Panc1 (cell line): ENCODE data around the gene KIAA2012. TPM values are rescaled to one million over a fixed set of nuclear protein-coding genes. Genes with fewer than 3 reads are reported as not detected.

ENCODE experiments used
- ATAC-seq: fragments of 200-7000 bp; cut with Tn5 transposase; 2 replicates; pipeline ENCODE4 v1.9.1; 2020; ENCODE audit warnings: mild to moderate bottlenecking, moderate library complexity
- BruUV-seq: library from RNA; stranded (reverse); fragments of 400-500 nt; replicated peaks from 2 replicates; lab custom pipeline; 2021; lab: Mats Ljungman, UMichigan
- CTCF ChIA-PET: fragments of 300-600 bp; sonication (Branson Sonifier 250); formaldehyde crosslinking; loops from one replicate; lab custom pipeline; 2022; ENCODE audit warnings: antibody characterized with exemption; lab: Charles Lee
- POLR2A ChIA-PET: fragments of 300-600 bp; sonication (Branson Sonifier 250); formaldehyde crosslinking; loops from one replicate; lab custom pipeline; 2022; ENCODE audit warnings: antibody characterized with exemption; lab: Charles Lee
- DNase-seq: peaks from one replicate; pipeline ENCODE4 v3.0.0-alpha.2; 2010; ENCODE audit warnings: low read depth, low spot score
- H3K27ac ChIP-seq: 2 replicates; pipeline ENCODE4 v1.5.1; 2011; ENCODE audit warnings: mild to moderate bottlenecking, low read length, inconsistent platforms
- H3K27me3 ChIP-seq: fragments of 200-500 bp; sonication (Bioruptor generic); 2 replicates; pipeline ENCODE4 v1.6.0; 2014; ENCODE audit warnings: low read length, inconsistent platforms; ENCODE audit not compliant: control insufficient read depth, insufficient read depth
- H3K36me3 ChIP-seq: fragments of 200-500 bp; sonication (Bioruptor generic); 2 replicates; pipeline ENCODE4 v1.5.1; 2014; ENCODE audit warnings: inconsistent platforms, mild to moderate bottlenecking, low read length, moderate library complexity; ENCODE audit not compliant: control insufficient read depth, insufficient read depth
- H3K4me1 ChIP-seq: 2 replicates; pipeline ENCODE4 v1.5.1; 2011; ENCODE audit warnings: inconsistent platforms, mild to moderate bottlenecking, low read length, moderate library complexity; ENCODE audit not compliant: control insufficient read depth, insufficient read depth
- H3K4me3 ChIP-seq, 2 experiments: 2 replicates each; pipeline ENCODE4 v1.5.1; 2011 to 2012; ENCODE audit warnings: low read depth in 2 of 2, low read length in 2 of 2, mild to moderate bottlenecking in 2 of 2, inconsistent platforms in 1 of 2, moderate library complexity in 1 of 2
- H3K9me3 ChIP-seq: fragments of 200-500 bp; sonication (Bioruptor generic); 2 replicates; pipeline ENCODE4 v1.5.1; 2014; ENCODE audit warnings: low read depth, mild to moderate bottlenecking, inconsistent platforms, low read length, moderate library complexity; ENCODE audit not compliant: control insufficient read depth, insufficient read depth
- POLR2AphosphoS5 ChIP-seq: IDR thresholded peaks from 2 replicates; pipeline ENCODE4 v1.6.1; 2012; ENCODE audit warnings: mild to moderate bottlenecking, low read depth, low read length, moderate library complexity
- REST ChIP-seq, 2 experiments: IDR thresholded peaks; 2 replicates each; pipeline ENCODE4 v1.6.1; 2011 to 2012; ENCODE audit warnings: low read depth in 2 of 2, control low read depth in 1 of 2, low read length in 1 of 2, mild to moderate bottlenecking in 1 of 2, moderate library complexity in 1 of 2; ENCODE audit not compliant: insufficient read depth in 1 of 2
- SIN3A ChIP-seq: IDR thresholded peaks from 2 replicates; pipeline ENCODE4 v1.6.1; 2012; ENCODE audit warnings: low read depth, mild to moderate bottlenecking, low read length, moderate library complexity, borderline replicate concordance; ENCODE audit not compliant: insufficient read depth
- TCF7L2 ChIP-seq: IDR thresholded peaks from 2 replicates; pipeline ENCODE4 v1.6.1; 2011; ENCODE audit warnings: mild to moderate bottlenecking, low read depth, low read length, inconsistent platforms
- in situ Hi-C: cut with HindIII; loops from 2 replicates; pipeline ENCODE4 v1.10.0; 2016; ENCODE audit warnings: low sequenced_read_pairs, low pct_unique_long_range_greater_than_20kb
- intact Hi-C: fragments of 100-400 bp; cut with micrococcal nuclease; formaldehyde crosslinking; loops from one replicate; pipeline ENCODE4 v1.10.0; 2022; ENCODE audit not compliant: unreplicated experiment
- total RNA-seq: library from RNA; stranded (reverse); gene quantifications from one replicate; pipeline ENCODE4 v1.2.1, GENCODE V29; 2021; ENCODE audit not compliant: unreplicated experiment
- TF ChIP-seq, protein P1 (sequence below): fragments of 450-650 bp; IDR thresholded peaks from 2 replicates; pipeline ENCODE4 v1.5.1; 2017; ENCODE audit warnings: mild to moderate bottlenecking

Gene KIAA2012
- total RNA-seq, 1 experiment from 2014 or later: not detected

- H3K27me3 ChIP-seq: no peaks in the 10 kb centered on the region
- DNase-seq (peak; percentile 45), ATAC-seq (peak; percentile 89)
- in situ Hi-C loops (no loop called here), intact Hi-C loops (loop anchor here (2.0 to 10.0 kb wide), 3 partner anchors 145 to 239 kb away; no protein-coding TSS in a partner anchor)
- BruUV-seq: no TSS peak
- peak within 1 kb of the TSS; percentile 67 to 92 for H3K4me3 ChIP-seq
- TF ChIP-seq, protein P1, sequence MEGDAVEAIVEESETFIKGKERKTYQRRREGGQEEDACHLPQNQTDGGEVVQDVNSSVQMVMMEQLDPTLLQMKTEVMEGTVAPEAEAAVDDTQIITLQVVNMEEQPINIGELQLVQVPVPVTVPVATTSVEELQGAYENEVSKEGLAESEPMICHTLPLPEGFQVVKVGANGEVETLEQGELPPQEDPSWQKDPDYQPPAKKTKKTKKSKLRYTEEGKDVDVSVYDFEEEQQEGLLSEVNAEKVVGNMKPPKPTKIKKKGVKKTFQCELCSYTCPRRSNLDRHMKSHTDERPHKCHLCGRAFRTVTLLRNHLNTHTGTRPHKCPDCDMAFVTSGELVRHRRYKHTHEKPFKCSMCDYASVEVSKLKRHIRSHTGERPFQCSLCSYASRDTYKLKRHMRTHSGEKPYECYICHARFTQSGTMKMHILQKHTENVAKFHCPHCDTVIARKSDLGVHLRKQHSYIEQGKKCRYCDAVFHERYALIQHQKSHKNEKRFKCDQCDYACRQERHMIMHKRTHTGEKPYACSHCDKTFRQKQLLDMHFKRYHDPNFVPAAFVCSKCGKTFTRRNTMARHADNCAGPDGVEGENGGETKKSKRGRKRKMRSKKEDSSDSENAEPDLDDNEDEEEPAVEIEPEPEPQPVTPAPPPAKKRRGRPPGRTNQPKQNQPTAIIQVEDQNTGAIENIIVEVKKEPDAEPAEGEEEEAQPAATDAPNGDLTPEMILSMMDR: peak; percentile 37
- TF ChIP-seq SIN3A (peak; percentile 63; the same call in 1 of the 2 replicates), REST (IDR thresholded peaks at IDR 0.05; ENCODE audit: insufficient read depth in 1 of 2, low read depth in 2 of 2, low read length in 1 of 2) (no peak; a peak in 1 of 4 replicates), TCF7L2 (no peak), POLR2AphosphoS5 (0 out of 2 replicates have a peak, but pooled peaks have one; percentile 24)
- H3K27ac ChIP-seq: peak within 1 kb of the TSS; percentile 87
- ChIA-PET CTCF (no interaction called here), POLR2A (no interaction called here)
- H3K9me3 ChIP-seq: no peaks in the 10 kb centered on the region
- no peaks in the 10 kb centered on the region; the same call in 1 of the 2 replicates for H3K36me3 ChIP-seq
- H3K4me1 ChIP-seq: peaks cover 19% of the 10 kb centered on the region
Observed at GRCh38 chr2:202033317-202034248, 39.5 kb upstream of the KIAA2012 start, which contains the start of gene FZD7. FZD7 (plus strand) TSS chr2:202033855; CDS start chr2:202034648, 793 bp downstream.

DNA sequence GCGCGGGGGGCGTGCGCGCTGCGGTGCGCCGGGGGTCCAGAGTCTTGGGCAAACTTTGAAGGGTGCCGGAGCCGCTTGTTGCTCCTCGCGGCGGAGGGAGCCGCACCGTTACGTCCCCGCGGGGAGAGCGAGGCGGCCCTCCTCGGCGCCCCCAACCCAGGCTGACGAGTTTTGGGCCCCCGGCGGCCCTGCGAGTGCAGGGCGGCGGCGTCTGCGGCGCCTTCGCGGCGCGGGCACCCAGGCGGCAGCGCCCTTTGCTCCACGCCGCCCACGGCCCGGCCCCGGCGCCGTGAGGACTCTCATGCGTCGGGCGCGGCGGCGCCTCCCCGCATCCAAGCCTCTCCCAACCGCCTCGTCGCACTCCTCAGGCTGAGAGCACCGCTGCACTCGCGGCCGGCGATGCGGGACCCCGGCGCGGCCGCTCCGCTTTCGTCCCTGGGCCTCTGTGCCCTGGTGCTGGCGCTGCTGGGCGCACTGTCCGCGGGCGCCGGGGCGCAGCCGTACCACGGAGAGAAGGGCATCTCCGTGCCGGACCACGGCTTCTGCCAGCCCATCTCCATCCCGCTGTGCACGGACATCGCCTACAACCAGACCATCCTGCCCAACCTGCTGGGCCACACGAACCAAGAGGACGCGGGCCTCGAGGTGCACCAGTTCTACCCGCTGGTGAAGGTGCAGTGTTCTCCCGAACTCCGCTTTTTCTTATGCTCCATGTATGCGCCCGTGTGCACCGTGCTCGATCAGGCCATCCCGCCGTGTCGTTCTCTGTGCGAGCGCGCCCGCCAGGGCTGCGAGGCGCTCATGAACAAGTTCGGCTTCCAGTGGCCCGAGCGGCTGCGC lies 38.6 kb upstream of the KIAA2012 start:
- H3K27ac ChIP-seq: peak overlapping the region; percentile 35; the same call in 1 of the 2 replicates
- intact Hi-C loops: loop anchor here (2.0 to 10.0 kb wide), 3 partner anchors 144 to 240 kb away; no protein-coding TSS in a partner anchor
- peaks cover 28% of the 10 kb centered on the region for H3K4me1 ChIP-seq

More for the DNA sequence above, 38.6 kb upstream of the KIAA2012 start:
- Histone ChIP-seq H3K27me3 (no peaks in the 10 kb centered on the region), H3K36me3 (no peaks in the 10 kb centered on the region; the same call in 1 of the 2 replicates), H3K9me3 (no peaks in the 10 kb centered on the region), H3K4me3 (peak overlapping the region; percentile 65 to 66)
- no TSS peak for BruUV-seq
- in situ Hi-C loops: no loop called here
- 0 out of 4 replicates have a peak, but pooled peaks of 1 of the 2 experiments have one; percentile 14 for TF ChIP-seq REST (IDR thresholded peaks at IDR 0.05; ENCODE audit: insufficient read depth in 1 of 2, low read depth in 2 of 2, low read length in 1 of 2)
- TF ChIP-seq, protein P1: no peak
- no peak for DNase-seq
- CTCF ChIA-PET: no interaction called here
- POLR2A ChIA-PET: no interaction called here
- peak; percentile 18 for ATAC-seq
